CD4-positive, alpha-beta T cell treated with Interleukin-1 beta for 1 hour (primary cell): ENCODE measurements around the gene PRPF18.

ENCODE experiments used
- DNase-seq, 2 donors: peaks; one replicate each; pipeline ENCODE4 v3.0.0-alpha.2; 2020 to 2022

PRPF18 gene

GRCh38 chr10:13608246-13608853, 21.6 kb downstream of the PRPF18 start:
- DNase-seq, result no peak

- DNase-seq, result no peak
Measured at GRCh38 chr10:13612654-13613373, 26.0 kb downstream of the PRPF18 start.

GRCh38 chr10:13613519-13613918, 26.8 kb downstream of the PRPF18 start:
- no peak for DNase-seq

- DNase-seq, result no peak
Measured at GRCh38 chr10:13614530-13615332, 28.0 kb downstream of the PRPF18 start.

GRCh38 chr10:13615650-13616300, 29.0 kb downstream of the PRPF18 start:
- DNase-seq, result no peak

- no peak for DNase-seq
Measured at GRCh38 chr10:13617116-13617515, 30.4 kb downstream of the PRPF18 start.

GRCh38 chr10:13621931-13622330, 35.2 kb downstream of the PRPF18 start:
- DNase-seq, result no peak

GRCh38 chr10:13624630-13625029, 37.9 kb downstream of the PRPF18 start:
- no peak for DNase-seq

- no peak for DNase-seq
Measured at GRCh38 chr10:13627459-13628310, 40.9 kb downstream of the PRPF18 start.

GRCh38 chr10:13628661-13629060, 41.9 kb downstream of the PRPF18 start:
- DNase-seq, result no peak

- DNase-seq, result no peak
Measured at GRCh38 chr10:13629116-13629515, 42.4 kb downstream of the PRPF18 start.

- DNase-seq, result no peak
Measured at GRCh38 chr10:13630231-13630630, 43.5 kb downstream of the PRPF18 start.

GRCh38 chr10:13631594-13631993, 44.8 kb downstream of the PRPF18 start:
- peak in 1 of 2 donors; percentile 3 for DNase-seq

- DNase-seq, result no peak
Measured at GRCh38 chr10:13632440-13632839, 45.7 kb downstream of the PRPF18 start.

- DNase-seq, result no peak
Measured at GRCh38 chr10:13632884-13633440, 46.2 kb downstream of the PRPF18 start.

GRCh38 chr10:13633689-13634088, 46.9 kb downstream of the PRPF18 start:
- no peak for DNase-seq

GRCh38 chr10:13634207-13634606, 47.4 kb downstream of the PRPF18 start:
- no peak for DNase-seq

GRCh38 chr10:13636776-13637175, 50.0 kb downstream of the PRPF18 start:
- no peak for DNase-seq

- no peak for DNase-seq
Measured at GRCh38 chr10:13637303-13637856, 50.6 kb downstream of the PRPF18 start.

- no peak for DNase-seq
Measured at GRCh38 chr10:13637894-13638293, 51.1 kb downstream of the PRPF18 start.

GRCh38 chr10:13642293-13642692, 55.5 kb downstream of the PRPF18 start:
- DNase-seq, result no peak

GRCh38 chr10:13643016-13643415, 56.3 kb downstream of the PRPF18 start:
- no peak for DNase-seq
